ENCODE measurements around the gene SPI1. TPM values are rescaled to one million over a fixed set of nuclear protein-coding genes. Genes with fewer than 3 reads are reported as not detected.

Gene SPI1
- polyA plus RNA-seq, 2 of the 4 experiments (the other 2 are of a cell fraction) = 0.14 TPM; not detected in 1

Small RNA genes lying within 50 kb of the gene (small RNA-seq; reads per million reads assigned to genes)
- gene MIR4487 = 0 reads per million in 6 experiments

Other genes starting within 250 kb of the SPI1 start
- gene ARFGAP2, start 201.7 kb downstream of the SPI1 start, polyA plus RNA-seq (2011; rRNA removed) = 28.3 and 29.5 TPM in 2 replicates
- 34.0 to 38.0 TPM (median 35.2 TPM) in 3 replicates for gene ARFGAP2, start 201.7 kb downstream of the SPI1 start, polyA plus RNA-seq (2017; fragmentation: RNase III; extraction: RNeasy Plus Mini Kit Qiagen cat#74134 plus additional on column Dnase treatment)
- gene PACSIN3, start 192.1 kb downstream of the SPI1 start, polyA plus RNA-seq (2011; rRNA removed) = 15.8 and 16.5 TPM in 2 replicates
- gene PACSIN3, start 192.1 kb downstream of the SPI1 start, polyA plus RNA-seq (2017; fragmentation: RNase III; extraction: RNeasy Plus Mini Kit Qiagen cat#74134 plus additional on column Dnase treatment) = 32.9 to 35.7 TPM (median 35.3 TPM) in 3 replicates
- gene DDB2, start 163.6 kb downstream of the SPI1 start, polyA plus RNA-seq (2011; rRNA removed) = 96.2 and 103 TPM in 2 replicates
- gene DDB2, start 163.6 kb downstream of the SPI1 start, polyA plus RNA-seq (2017; fragmentation: RNase III; extraction: RNeasy Plus Mini Kit Qiagen cat#74134 plus additional on column Dnase treatment) = 95.4 to 106 TPM (median 96.9 TPM) in 3 replicates
- gene ACP2, start 129.7 kb downstream of the SPI1 start, polyA plus RNA-seq (2011; rRNA removed) = 13.6 and 17.7 TPM in 2 replicates
- gene ACP2, start 129.7 kb downstream of the SPI1 start, polyA plus RNA-seq (2017; fragmentation: RNase III; extraction: RNeasy Plus Mini Kit Qiagen cat#74134 plus additional on column Dnase treatment) = 17.5 to 19.8 TPM (median 19.7 TPM) in 3 replicates
- 18.7 and 28.6 TPM in 2 replicates for gene NR1H3, start 120.6 kb downstream of the SPI1 start, polyA plus RNA-seq (2011; rRNA removed)
- 10.6 to 18.4 TPM (median 14.5 TPM) in 3 replicates for gene NR1H3, start 120.6 kb downstream of the SPI1 start, polyA plus RNA-seq (2017; fragmentation: RNase III; extraction: RNeasy Plus Mini Kit Qiagen cat#74134 plus additional on column Dnase treatment)
- gene MADD, start 108.4 kb downstream of the SPI1 start, polyA plus RNA-seq (2011; rRNA removed) = 16.7 and 46.2 TPM in 2 replicates
- 22.4 to 25.2 TPM (median 24.0 TPM) in 3 replicates for gene MADD, start 108.4 kb downstream of the SPI1 start, polyA plus RNA-seq (2017; fragmentation: RNase III; extraction: RNeasy Plus Mini Kit Qiagen cat#74134 plus additional on column Dnase treatment)
- 0.06 and 0.07 TPM in 2 replicates for gene MYBPC3, start 25.8 kb downstream of the SPI1 start, polyA plus RNA-seq (2011; rRNA removed)
- gene MYBPC3, start 25.8 kb downstream of the SPI1 start, polyA plus RNA-seq (2017; fragmentation: RNase III; extraction: RNeasy Plus Mini Kit Qiagen cat#74134 plus additional on column Dnase treatment) = 0.04 to 0.07 TPM (median 0.05 TPM) in 3 replicates
- 10.8 and 11.7 TPM in 2 replicates for gene SLC39A13, start 30.0 kb upstream of the SPI1 start, polyA plus RNA-seq (2011; rRNA removed)
- gene SLC39A13, start 30.0 kb upstream of the SPI1 start, polyA plus RNA-seq (2017; fragmentation: RNase III; extraction: RNeasy Plus Mini Kit Qiagen cat#74134 plus additional on column Dnase treatment) = 29.7 to 35.4 TPM (median 35.2 TPM) in 3 replicates
- gene PSMC3, start 47.9 kb upstream of the SPI1 start, polyA plus RNA-seq (2011; rRNA removed) = 201 and 283 TPM in 2 replicates
- 342 to 383 TPM (median 371 TPM) in 3 replicates for gene PSMC3, start 47.9 kb upstream of the SPI1 start, polyA plus RNA-seq (2017; fragmentation: RNase III; extraction: RNeasy Plus Mini Kit Qiagen cat#74134 plus additional on column Dnase treatment)
- gene RAPSN, start 70.6 kb upstream of the SPI1 start, polyA plus RNA-seq (2011; rRNA removed) = 0.08 and 0.12 TPM in 2 replicates
- gene RAPSN, start 70.6 kb upstream of the SPI1 start, polyA plus RNA-seq (2017; fragmentation: RNase III; extraction: RNeasy Plus Mini Kit Qiagen cat#74134 plus additional on column Dnase treatment) = 0.17 to 0.26 TPM (median 0.21 TPM) in 3 replicates
- gene CELF1, start 174.6 kb upstream of the SPI1 start, polyA plus RNA-seq (2011; rRNA removed) = 137 and 138 TPM in 2 replicates
- 51.4 to 54.1 TPM (median 53.8 TPM) in 3 replicates for gene CELF1, start 174.6 kb upstream of the SPI1 start, polyA plus RNA-seq (2017; fragmentation: RNase III; extraction: RNeasy Plus Mini Kit Qiagen cat#74134 plus additional on column Dnase treatment)
- gene PTPMT1, start 187.1 kb upstream of the SPI1 start, polyA plus RNA-seq (2011; rRNA removed) = 58.8 and 69.2 TPM in 2 replicates
- 57.0 to 68.2 TPM (median 63.4 TPM) in 3 replicates for gene PTPMT1, start 187.1 kb upstream of the SPI1 start, polyA plus RNA-seq (2017; fragmentation: RNase III; extraction: RNeasy Plus Mini Kit Qiagen cat#74134 plus additional on column Dnase treatment)
- gene KBTBD4, start 200.4 kb upstream of the SPI1 start, polyA plus RNA-seq (2011; rRNA removed) = 21.0 and 23.4 TPM in 2 replicates
- 19.0 to 22.8 TPM (median 20.5 TPM) in 3 replicates for gene KBTBD4, start 200.4 kb upstream of the SPI1 start, polyA plus RNA-seq (2017; fragmentation: RNase III; extraction: RNeasy Plus Mini Kit Qiagen cat#74134 plus additional on column Dnase treatment)
- gene NDUFS3, start 200.5 kb upstream of the SPI1 start, polyA plus RNA-seq (2011; rRNA removed) = 155 and 156 TPM in 2 replicates
- 130 to 144 TPM (median 142 TPM) in 3 replicates for gene NDUFS3, start 200.5 kb upstream of the SPI1 start, polyA plus RNA-seq (2017; fragmentation: RNase III; extraction: RNeasy Plus Mini Kit Qiagen cat#74134 plus additional on column Dnase treatment)
- gene FAM180B, start 208.1 kb upstream of the SPI1 start, polyA plus RNA-seq (2011; rRNA removed) = not detected in 2 replicates
- gene FAM180B, start 208.1 kb upstream of the SPI1 start, polyA plus RNA-seq (2017; fragmentation: RNase III; extraction: RNeasy Plus Mini Kit Qiagen cat#74134 plus additional on column Dnase treatment) = 0.07 to 0.10 TPM in 2 of 3 replicates, not detected in the other
- not detected in 2 replicates for gene C1QTNF4, start 215.9 kb upstream of the SPI1 start, polyA plus RNA-seq (2011; rRNA removed)
- not detected in 3 replicates for gene C1QTNF4, start 215.9 kb upstream of the SPI1 start, polyA plus RNA-seq (2017; fragmentation: RNase III; extraction: RNeasy Plus Mini Kit Qiagen cat#74134 plus additional on column Dnase treatment)

Measured in A549 (cell line).